BJ (cell line): ENCODE data around the gene FLNB. TPM values are rescaled to one million over a fixed set of nuclear protein-coding genes. Genes with fewer than 3 reads are reported as not detected.

ENCODE experiments used
- CTCF ChIA-PET: fragments of 350-600 bp; formaldehyde crosslinking; extraction: SDS; loops from one replicate; lab custom pipeline; 2021; ENCODE audit warnings: antibody characterized with exemption, inconsistent platforms; lab: Yijun Ruan, JAX
- POLR2A ChIA-PET: fragments of 300-600 bp; sonication (Branson Sonifier 250); formaldehyde crosslinking; extraction: SDS; loops from one replicate; lab custom pipeline; 2021; ENCODE audit warnings: antibody characterized with exemption; lab: Charles Lee
- DNase-seq: peaks from one replicate; pipeline ENCODE4 v3.0.0-alpha.2; 2011; ENCODE audit warnings: low read depth
- H3K27me3 ChIP-seq: 2 replicates; pipeline ENCODE4 v1.6.0; 2011; ENCODE audit warnings: low read length; ENCODE audit not compliant: control insufficient read depth, insufficient read depth
- H3K36me3 ChIP-seq: 2 replicates; pipeline ENCODE4 v1.5.1; 2011; ENCODE audit warnings: low read length; ENCODE audit not compliant: control insufficient read depth, insufficient read depth
- H3K4me3 ChIP-seq: 2 replicates; pipeline ENCODE4 v1.5.1; 2011; ENCODE audit warnings: low read depth, mild to moderate bottlenecking, control low read depth, low read length
- CTCF ChIP-seq: IDR thresholded peaks from 2 replicates; pipeline ENCODE4 v1.5.1; 2011; ENCODE audit warnings: low read depth, mild to moderate bottlenecking, control low read depth, inconsistent platforms, low read length, moderate library complexity; ENCODE audit not compliant: insufficient read depth
- polyA plus RNA-seq: library from polyadenylated mRNA; depleted of rRNA; stranded (reverse); fragments of >200 nt; gene quantifications from 2 replicates; pipeline ENCODE4 v1.2.3, GENCODE V29; 2011

FLNB gene
- polyA plus RNA-seq, 1 experiment, result 111 TPM

- CTCF ChIA-PET, result interaction anchor here (0.7 to 0.9 kb wide), 2 partner anchors 9 to 19 kb away, joined by 3 read pairs; no protein-coding TSS in a partner anchor
These were observed 26.7 kb downstream of the FLNB start for GRCh38 chr3:58034738-58035523.

GRCh38 chr3:58035524-58036255, 27.5 kb downstream of the FLNB start:
- no peak overlapping the region for H3K4me3 ChIP-seq
- ChIA-PET CTCF (interaction anchor here (0.7 to 0.9 kb wide), 2 partner anchors 10 to 18 kb away, joined by 3 read pairs; no protein-coding TSS in a partner anchor), POLR2A (interaction anchor here (0.6 kb wide), 1 partner anchor 11 kb away, joined by 5 read pairs; no protein-coding TSS in a partner anchor)
- H3K36me3 ChIP-seq, result no peaks in the 10 kb centered on the region
- DNase-seq, result no peak
- no peak for TF ChIP-seq CTCF
- no peaks in the 10 kb centered on the region for H3K27me3 ChIP-seq

More at GRCh38 chr3:58034738-58035523, 26.7 kb downstream of the FLNB start:
- no peak overlapping the region for H3K4me3 ChIP-seq
- no peak for TF ChIP-seq CTCF
- no peaks in the 10 kb centered on the region for H3K36me3 ChIP-seq
- POLR2A ChIA-PET, result interaction anchor here (0.6 kb wide), 1 partner anchor 10 kb away, joined by 5 read pairs; no protein-coding TSS in a partner anchor
- no peak for DNase-seq
- H3K27me3 ChIP-seq, result no peaks in the 10 kb centered on the region

- CTCF ChIA-PET, result no interaction called here
- Histone ChIP-seq H3K36me3 (no peaks in the 10 kb centered on the region), H3K27me3 (no peaks in the 10 kb centered on the region), H3K4me3 (no peak overlapping the region)
- TF ChIP-seq CTCF, result no peak
- POLR2A ChIA-PET, result no interaction called here
- DNase-seq, result no peak
These were observed 28.2 kb downstream of the FLNB start for GRCh38 chr3:58036293-58037032.

GRCh38 chr3:58037141-58037910, 29.1 kb downstream of the FLNB start:
- CTCF ChIA-PET, result no interaction called here
- H3K36me3 ChIP-seq, result no peaks in the 10 kb centered on the region
- DNase-seq, result no peak
- H3K4me3 ChIP-seq, result no peak overlapping the region
- POLR2A ChIA-PET, result no interaction called here
- H3K27me3 ChIP-seq, result no peaks in the 10 kb centered on the region
- no peak for TF ChIP-seq CTCF
